ENCODE measurements around the gene NANS. TPM values are rescaled to one million over a fixed set of nuclear protein-coding genes. Genes with fewer than 3 reads are reported as not detected.

The NANS gene
- total and polyA plus RNA-seq, 2 of the 13 experiments (the other 11 are each of a cell fraction or from before 2014, with no cell fraction given), result 86.9 to 203 TPM

DNA sequence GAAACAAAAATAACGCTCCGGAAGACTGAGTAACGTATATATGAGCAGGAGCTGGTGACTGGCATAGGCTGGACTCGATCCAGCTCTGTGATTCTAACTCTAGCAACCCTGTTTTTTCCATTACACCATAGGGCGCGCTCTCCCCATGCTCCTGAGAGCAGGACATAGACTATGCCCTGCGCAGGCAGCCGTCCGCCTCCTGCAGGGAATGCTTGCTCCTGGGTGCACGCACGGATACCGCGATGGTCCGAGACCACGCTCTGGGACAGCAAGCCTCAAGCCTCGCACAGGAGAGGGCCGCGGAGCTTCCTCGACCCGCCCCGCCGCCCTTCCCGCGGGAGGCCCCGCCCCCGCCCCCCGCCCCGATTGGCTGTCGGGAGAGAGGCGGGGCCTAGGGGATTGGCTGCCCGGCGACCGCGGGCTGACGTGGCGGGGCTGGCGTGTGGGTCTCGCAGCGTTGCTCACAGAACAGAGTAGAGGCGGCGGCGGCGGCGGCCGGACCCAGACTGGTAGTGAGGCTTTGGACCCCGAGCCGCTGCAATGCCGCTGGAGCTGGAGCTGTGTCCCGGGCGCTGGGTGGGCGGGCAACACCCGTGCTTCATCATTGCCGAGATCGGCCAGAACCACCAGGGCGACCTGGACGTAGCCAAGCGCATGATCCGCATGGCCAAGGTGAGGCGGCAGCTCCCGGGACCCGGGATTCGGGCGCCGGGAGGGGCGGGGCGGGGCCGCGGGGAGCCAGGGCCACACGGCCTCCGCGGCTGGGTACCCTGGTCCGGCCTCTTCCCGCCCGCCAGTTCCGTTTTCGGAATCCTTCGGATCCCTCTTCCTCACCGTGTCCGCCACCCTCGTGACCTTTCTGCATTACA is at the start of gene NANS (continued):
- TF ChIP-seq PAX8 (CRISPR knock-in tag; IDR thresholded peaks at IDR 0.05; ENCODE audit: borderline replicate concordance), result no peak
- no peak for TF ChIP-seq ETV6 (CRISPR knock-in tag; conservative IDR thresholded peaks at IDR 0.05)
- TF ChIP-seq TARDBP (CRISPR knock-in tag; IDR thresholded peaks at IDR 0.05), result 0 out of 2 replicates have a peak, but pooled peaks have one; percentile 45
- TF ChIP-seq ZSCAN21 (CRISPR knock-in tag; IDR thresholded peaks at IDR 0.05; ENCODE audit: borderline replicate concordance), result peak; percentile 88
- no peak for TF ChIP-seq EP300 (IDR thresholded peaks at IDR 0.05; ENCODE audit: low read depth in 2 of 2, low read length in 2 of 2)
- TF ChIP-seq EP300 (CRISPR knock-in tag; IDR thresholded peaks at IDR 0.05; ENCODE audit: borderline replicate concordance), result 0 out of 2 replicates have a peak, but pooled peaks have one; percentile 17
- TF ChIP-seq, protein P1, sequence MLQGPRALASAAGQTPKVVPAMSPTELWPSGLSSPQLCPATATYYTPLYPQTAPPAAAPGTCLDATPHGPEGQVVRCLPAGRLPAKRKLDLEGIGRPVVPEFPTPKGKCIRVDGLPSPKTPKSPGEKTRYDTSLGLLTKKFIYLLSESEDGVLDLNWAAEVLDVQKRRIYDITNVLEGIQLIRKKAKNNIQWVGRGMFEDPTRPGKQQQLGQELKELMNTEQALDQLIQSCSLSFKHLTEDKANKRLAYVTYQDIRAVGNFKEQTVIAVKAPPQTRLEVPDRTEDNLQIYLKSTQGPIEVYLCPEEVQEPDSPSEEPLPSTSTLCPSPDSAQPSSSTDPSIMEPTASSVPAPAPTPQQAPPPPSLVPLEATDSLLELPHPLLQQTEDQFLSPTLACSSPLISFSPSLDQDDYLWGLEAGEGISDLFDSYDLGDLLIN (CRISPR knock-in tag; IDR thresholded peaks at IDR 0.05; ENCODE audit: borderline replicate concordance), result 0 out of 2 replicates have a peak, but pooled peaks have one; percentile 67
- TF ChIP-seq, protein P2, sequence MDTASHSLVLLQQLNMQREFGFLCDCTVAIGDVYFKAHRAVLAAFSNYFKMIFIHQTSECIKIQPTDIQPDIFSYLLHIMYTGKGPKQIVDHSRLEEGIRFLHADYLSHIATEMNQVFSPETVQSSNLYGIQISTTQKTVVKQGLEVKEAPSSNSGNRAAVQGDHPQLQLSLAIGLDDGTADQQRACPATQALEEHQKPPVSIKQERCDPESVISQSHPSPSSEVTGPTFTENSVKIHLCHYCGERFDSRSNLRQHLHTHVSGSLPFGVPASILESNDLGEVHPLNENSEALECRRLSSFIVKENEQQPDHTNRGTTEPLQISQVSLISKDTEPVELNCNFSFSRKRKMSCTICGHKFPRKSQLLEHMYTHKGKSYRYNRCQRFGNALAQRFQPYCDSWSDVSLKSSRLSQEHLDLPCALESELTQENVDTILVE (CRISPR knock-in tag; IDR thresholded peaks at IDR 0.05), result peak; percentile 77; the same call in 1 of the 2 replicates
- TF ChIP-seq, protein P3, sequence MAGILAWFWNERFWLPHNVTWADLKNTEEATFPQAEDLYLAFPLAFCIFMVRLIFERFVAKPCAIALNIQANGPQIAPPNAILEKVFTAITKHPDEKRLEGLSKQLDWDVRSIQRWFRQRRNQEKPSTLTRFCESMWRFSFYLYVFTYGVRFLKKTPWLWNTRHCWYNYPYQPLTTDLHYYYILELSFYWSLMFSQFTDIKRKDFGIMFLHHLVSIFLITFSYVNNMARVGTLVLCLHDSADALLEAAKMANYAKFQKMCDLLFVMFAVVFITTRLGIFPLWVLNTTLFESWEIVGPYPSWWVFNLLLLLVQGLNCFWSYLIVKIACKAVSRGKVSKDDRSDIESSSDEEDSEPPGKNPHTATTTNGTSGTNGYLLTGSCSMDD (CRISPR knock-in tag; IDR thresholded peaks at IDR 0.05), result no peak
- TF ChIP-seq SOX13 (IDR thresholded peaks at IDR 0.05), result no peak
- TF ChIP-seq SOX13 (CRISPR knock-in tag; conservative IDR thresholded peaks at IDR 0.05 in 1 of 2, IDR thresholded peaks at IDR 0.05 in 1 of 2), result no peak
- 0 out of 2 replicates have a peak, but pooled peaks have one; percentile 21 for TF ChIP-seq BHLHE40 (IDR thresholded peaks at IDR 0.05; ENCODE audit: low read length)
- no peak; the same call in 1 of the 2 replicates for TF ChIP-seq ZFP82 (CRISPR knock-in tag; IDR thresholded peaks at IDR 0.05; ENCODE audit: borderline replicate concordance)
- TF ChIP-seq NRL (CRISPR knock-in tag; IDR thresholded peaks at IDR 0.05; ENCODE audit: borderline replicate concordance), result no peak; the same call in 1 of the 2 replicates
- no peak for TF ChIP-seq SMAD1 (CRISPR knock-in tag; IDR thresholded peaks at IDR 0.05; ENCODE audit: borderline replicate concordance, low read depth)
- TF ChIP-seq, protein P4, sequence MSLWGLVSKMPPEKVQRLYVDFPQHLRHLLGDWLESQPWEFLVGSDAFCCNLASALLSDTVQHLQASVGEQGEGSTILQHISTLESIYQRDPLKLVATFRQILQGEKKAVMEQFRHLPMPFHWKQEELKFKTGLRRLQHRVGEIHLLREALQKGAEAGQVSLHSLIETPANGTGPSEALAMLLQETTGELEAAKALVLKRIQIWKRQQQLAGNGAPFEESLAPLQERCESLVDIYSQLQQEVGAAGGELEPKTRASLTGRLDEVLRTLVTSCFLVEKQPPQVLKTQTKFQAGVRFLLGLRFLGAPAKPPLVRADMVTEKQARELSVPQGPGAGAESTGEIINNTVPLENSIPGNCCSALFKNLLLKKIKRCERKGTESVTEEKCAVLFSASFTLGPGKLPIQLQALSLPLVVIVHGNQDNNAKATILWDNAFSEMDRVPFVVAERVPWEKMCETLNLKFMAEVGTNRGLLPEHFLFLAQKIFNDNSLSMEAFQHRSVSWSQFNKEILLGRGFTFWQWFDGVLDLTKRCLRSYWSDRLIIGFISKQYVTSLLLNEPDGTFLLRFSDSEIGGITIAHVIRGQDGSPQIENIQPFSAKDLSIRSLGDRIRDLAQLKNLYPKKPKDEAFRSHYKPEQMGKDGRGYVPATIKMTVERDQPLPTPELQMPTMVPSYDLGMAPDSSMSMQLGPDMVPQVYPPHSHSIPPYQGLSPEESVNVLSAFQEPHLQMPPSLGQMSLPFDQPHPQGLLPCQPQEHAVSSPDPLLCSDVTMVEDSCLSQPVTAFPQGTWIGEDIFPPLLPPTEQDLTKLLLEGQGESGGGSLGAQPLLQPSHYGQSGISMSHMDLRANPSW (CRISPR knock-in tag; IDR thresholded peaks at IDR 0.05; ENCODE audit: borderline replicate concordance), result no peak
- no peak for TF ChIP-seq FLYWCH1 (CRISPR knock-in tag; IDR thresholded peaks at IDR 0.05)
- no peak for TF ChIP-seq CENPX (CRISPR knock-in tag; IDR thresholded peaks at IDR 0.05)
- TF ChIP-seq, protein P5, sequence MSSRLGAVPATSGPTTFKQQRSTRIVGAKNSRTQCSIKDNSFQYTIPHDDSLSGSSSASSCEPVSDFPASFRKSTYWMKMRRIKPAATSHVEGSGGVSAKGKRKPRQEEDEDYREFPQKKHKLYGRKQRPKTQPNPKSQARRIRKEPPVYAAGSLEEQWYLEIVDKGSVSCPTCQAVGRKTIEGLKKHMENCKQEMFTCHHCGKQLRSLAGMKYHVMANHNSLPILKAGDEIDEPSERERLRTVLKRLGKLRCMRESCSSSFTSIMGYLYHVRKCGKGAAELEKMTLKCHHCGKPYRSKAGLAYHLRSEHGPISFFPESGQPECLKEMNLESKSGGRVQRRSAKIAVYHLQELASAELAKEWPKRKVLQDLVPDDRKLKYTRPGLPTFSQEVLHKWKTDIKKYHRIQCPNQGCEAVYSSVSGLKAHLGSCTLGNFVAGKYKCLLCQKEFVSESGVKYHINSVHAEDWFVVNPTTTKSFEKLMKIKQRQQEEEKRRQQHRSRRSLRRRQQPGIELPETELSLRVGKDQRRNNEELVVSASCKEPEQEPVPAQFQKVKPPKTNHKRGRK (CRISPR knock-in tag; IDR thresholded peaks at IDR 0.05), result no peak
- TF ChIP-seq ZNF354B (CRISPR knock-in tag; IDR thresholded peaks at IDR 0.05), result no peak; the same call in 1 of the 2 replicates
- TF ChIP-seq NFYB (CRISPR knock-in tag; IDR thresholded peaks at IDR 0.05), result peak; percentile 70

Data from HepG2 (cell line).